A549 (cell line): ENCODE measurements around the gene KLKB1. TPM values are rescaled to one million over a fixed set of nuclear protein-coding genes. Genes with fewer than 3 reads are reported as not detected.

Experiments used
- ATAC-seq, 2 experiments: fragments of 200-7000 bp in 1 of 2; fragments of >200 bp in 1 of 2; cut with Nextera tagmentation in 1 of 2; cut with Tn5 transposase in 1 of 2; 3 replicates each; pipeline versions ENCODE4 v1.8.0 to v1.9.1; 2018 to 2020; ENCODE audit warnings: mild to moderate bottlenecking in 1 of 2, moderate library complexity in 1 of 2
- CTCF ChIA-PET: fragments of 300-600 bp; sonication (Branson Sonifier 250); formaldehyde crosslinking; extraction: SDS; loops from one replicate; lab custom pipeline; 2021; ENCODE audit warnings: antibody characterized with exemption, inconsistent platforms; lab: Yijun Ruan, JAX
- POLR2A ChIA-PET: fragments of 350-600 bp; formaldehyde crosslinking; extraction: SDS; loops from one replicate; lab custom pipeline; 2021; ENCODE audit warnings: antibody characterized with exemption, inconsistent platforms; lab: Yijun Ruan, JAX
- DNase-seq, 2 experiments: peaks; one replicate each; pipeline versions ENCODE4 v3.0.0 to v3.0.0-alpha.2; 2011 to 2016; ENCODE audit warnings: low read depth in 1 of 2, low spot score in 1 of 2
- FAIRE-seq: peaks from 2 replicates; lab custom pipeline; 2011; peaks lifted over from hg19 to GRCh38; lab: Jason Lieb, UNC
- H3K27ac ChIP-seq, 2 experiments: fragments of >200 bp; sonication (Bioruptor Twin); formaldehyde crosslinking; 3 replicates each; pipeline ENCODE4 v1.5.1; 2016 to 2017
- H3K4me1 ChIP-seq: fragments of >200 bp; sonication (Bioruptor Twin); formaldehyde crosslinking; 3 replicates; pipeline ENCODE4 v1.6.1; 2016
- H3K4me2 ChIP-seq: fragments of >200 bp; sonication (Bioruptor Twin); formaldehyde crosslinking; 3 replicates; pipeline ENCODE4 v1.6.1; 2016
- H3K4me3 ChIP-seq: fragments of >200 bp; sonication (Bioruptor Twin); formaldehyde crosslinking; 3 replicates; pipeline ENCODE4 v1.5.1; 2016
- H3K9me3 ChIP-seq: fragments of >200 bp; sonication (Bioruptor Twin); formaldehyde crosslinking; 3 replicates; pipeline ENCODE4 v1.6.1; 2016
- CBX2 ChIP-seq: fragments of 200-600 bp; sonication (generic); IDR thresholded peaks from 2 replicates; pipeline ENCODE4 v1.6.1; 2016; ENCODE audit warnings: low read depth, mild to moderate bottlenecking, borderline replicate concordance
- EHF ChIP-seq: fragments of 250-450 bp; sonication (Bioruptor Pico); IDR thresholded peaks from 2 replicates; pipeline ENCODE4 v1.5.0; 2020; ENCODE audit warnings: mild to moderate bottlenecking
- FOSB ChIP-seq: fragments of 250-450 bp; sonication (Bioruptor Pico); IDR thresholded peaks from 2 replicates; pipeline ENCODE4 v1.5.0; 2020; ENCODE audit warnings: mild to moderate bottlenecking, moderate library complexity
- FOXS1 ChIP-seq: fragments of 250-450 bp; sonication (Bioruptor Pico); IDR thresholded peaks from 2 replicates; pipeline ENCODE4 v1.5.0; 2020; ENCODE audit warnings: mild to moderate bottlenecking, moderate library complexity
- HDAC2 ChIP-seq: fragments of 200-600 bp; sonication (generic); IDR thresholded peaks from 2 replicates; pipeline ENCODE4 v1.6.1; 2016
- HOXA7 ChIP-seq: fragments of 250-450 bp; sonication (Bioruptor Pico); IDR thresholded peaks from 2 replicates; pipeline ENCODE4 v1.5.0; 2020; ENCODE audit warnings: mild to moderate bottlenecking, moderate library complexity
- HOXB13 ChIP-seq: fragments of 250-450 bp; sonication (Bioruptor Pico); IDR thresholded peaks from 2 replicates; pipeline ENCODE4 v1.5.0; 2020; ENCODE audit warnings: low read depth, mild to moderate bottlenecking, moderate library complexity
- KDM1A ChIP-seq: fragments of 200-600 bp; sonication (generic); IDR thresholded peaks from 2 replicates; pipeline ENCODE4 v1.6.1; 2016; ENCODE audit warnings: low read depth, mild to moderate bottlenecking
- MAZ ChIP-seq: fragments of 150-350 bp; IDR thresholded peaks from 2 replicates; pipeline ENCODE4 v1.6.1; 2014; ENCODE audit warnings: antibody characterized with exemption, low read depth, low read length, borderline replicate concordance
- NFE2L2 ChIP-seq: fragments of 150-350 bp; conservative IDR thresholded peaks from 2 replicates; pipeline ENCODE4 v1.6.1; 2014; ENCODE audit warnings: low read length
- NPAS2 ChIP-seq: fragments of 250-450 bp; sonication (Bioruptor Pico); IDR thresholded peaks from 2 replicates; pipeline ENCODE4 v1.8.0; 2022; ENCODE audit warnings: mild to moderate bottlenecking, moderate library complexity, borderline replicate concordance
- PHF8 ChIP-seq: fragments of 200-600 bp; sonication (generic); IDR thresholded peaks from 2 replicates; pipeline ENCODE4 v1.6.1; 2016; ENCODE audit warnings: low read depth, mild to moderate bottlenecking, antibody characterized with exemption, moderate library complexity, borderline replicate concordance
- SMC3 ChIP-seq: fragments of >200 bp; sonication (Bioruptor Twin); formaldehyde crosslinking; IDR thresholded peaks from 3 replicates; pipeline ENCODE4 v1.6.1; 2018; ENCODE audit warnings: inconsistent platforms
- TP53 ChIP-seq: fragments of 250-450 bp; sonication (Bioruptor Pico); IDR thresholded peaks from 2 replicates; pipeline ENCODE4 v1.5.0; 2021; ENCODE audit warnings: mild to moderate bottlenecking, moderate library complexity
- ZC3H11A ChIP-seq: fragments of 450-650 bp; IDR thresholded peaks from 2 replicates; pipeline ENCODE4 v1.6.1; 2014; ENCODE audit warnings: antibody characterized with exemption, mild to moderate bottlenecking
- ZFP36 ChIP-seq: fragments of 450-650 bp; IDR thresholded peaks from 2 replicates; pipeline ENCODE4 v1.6.1; 2014; ENCODE audit warnings: borderline replicate concordance; ENCODE audit not compliant: partially characterized antibody
- ZSCAN20 ChIP-seq: fragments of 250-450 bp; sonication (Bioruptor Pico); IDR thresholded peaks from 2 replicates; pipeline ENCODE4 v1.8.0; 2022; ENCODE audit warnings: mild to moderate bottlenecking, moderate library complexity
- WGBS: methylation state at CpG from one replicate; pipeline ENCODE4 v1.1.6; 2017; ENCODE audit errors: missing lambda C conversion rate; 5-methylcytosine and 5-hydroxymethylcytosine counted together
- polyA plus RNA-seq, 4 experiments: library from polyadenylated mRNA; depleted of rRNA in 3 of 4; stranded (reverse); fragments of >200 nt; fragmentation: RNase III in 1 of 4; extraction: RNeasy Plus Mini Kit Qiagen cat#74134 plus additional on column Dnase treatment in 1 of 4; gene quantifications; 2 replicates in 3 of 4; 3 replicates in 1 of 4; pipeline ENCODE4 v1.2.3, GENCODE V29; 2011 to 2017
- TF ChIP-seq, protein P1 (sequence below): fragments of >200 bp; sonication (Bioruptor Twin); formaldehyde crosslinking; IDR thresholded peaks from 3 replicates; pipeline ENCODE4 v1.5.1; 2016
- TF ChIP-seq, protein P2 (sequence below): fragments of >200 bp; sonication (Bioruptor Twin); formaldehyde crosslinking; IDR thresholded peaks from 3 replicates; pipeline ENCODE4 v1.6.1; 2016
- TF ChIP-seq, protein P3 (sequence below): fragments of 250-450 bp; sonication (Bioruptor Pico); IDR thresholded peaks from 2 replicates; pipeline ENCODE4 v1.5.0; 2021; ENCODE audit warnings: mild to moderate bottlenecking, moderate library complexity, borderline replicate concordance
- TF ChIP-seq, protein P4 (sequence below): fragments of 150-350 bp; IDR thresholded peaks from 2 replicates; pipeline ENCODE4 v1.6.1; 2014; ENCODE audit warnings: low read depth, mild to moderate bottlenecking, low read length
- TF ChIP-seq, protein P5 (sequence below): IDR thresholded peaks from 2 replicates; pipeline ENCODE4 v1.6.1; 2012

Gene KLKB1
- polyA plus RNA-seq, 2 of the 4 experiments (the other 2 are of a cell fraction), result 0.08 TPM; not detected in 1

DNA sequence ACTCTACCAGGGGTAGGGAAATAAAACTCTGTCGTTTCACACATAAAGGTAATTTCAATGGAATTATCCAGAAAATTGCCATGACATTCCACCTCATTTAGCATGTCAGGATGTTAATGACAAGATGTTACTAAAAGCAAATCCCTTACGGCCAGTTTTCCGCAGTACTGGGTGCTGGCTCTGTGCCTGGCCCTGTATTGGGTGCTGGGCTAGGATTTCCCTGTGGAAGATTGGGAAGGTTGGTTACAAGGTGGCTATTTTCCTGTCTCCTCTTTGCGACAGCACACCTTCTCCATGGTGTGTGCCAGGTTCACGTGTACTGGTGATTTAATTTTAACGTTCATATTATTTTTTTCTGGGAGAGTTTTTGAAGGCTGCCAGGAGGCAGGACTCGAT, 13.1 kb downstream of the KLKB1 start (continued):
- TF ChIP-seq, protein P1, sequence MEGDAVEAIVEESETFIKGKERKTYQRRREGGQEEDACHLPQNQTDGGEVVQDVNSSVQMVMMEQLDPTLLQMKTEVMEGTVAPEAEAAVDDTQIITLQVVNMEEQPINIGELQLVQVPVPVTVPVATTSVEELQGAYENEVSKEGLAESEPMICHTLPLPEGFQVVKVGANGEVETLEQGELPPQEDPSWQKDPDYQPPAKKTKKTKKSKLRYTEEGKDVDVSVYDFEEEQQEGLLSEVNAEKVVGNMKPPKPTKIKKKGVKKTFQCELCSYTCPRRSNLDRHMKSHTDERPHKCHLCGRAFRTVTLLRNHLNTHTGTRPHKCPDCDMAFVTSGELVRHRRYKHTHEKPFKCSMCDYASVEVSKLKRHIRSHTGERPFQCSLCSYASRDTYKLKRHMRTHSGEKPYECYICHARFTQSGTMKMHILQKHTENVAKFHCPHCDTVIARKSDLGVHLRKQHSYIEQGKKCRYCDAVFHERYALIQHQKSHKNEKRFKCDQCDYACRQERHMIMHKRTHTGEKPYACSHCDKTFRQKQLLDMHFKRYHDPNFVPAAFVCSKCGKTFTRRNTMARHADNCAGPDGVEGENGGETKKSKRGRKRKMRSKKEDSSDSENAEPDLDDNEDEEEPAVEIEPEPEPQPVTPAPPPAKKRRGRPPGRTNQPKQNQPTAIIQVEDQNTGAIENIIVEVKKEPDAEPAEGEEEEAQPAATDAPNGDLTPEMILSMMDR, result no peak
- TF ChIP-seq HDAC2 (no peak), FOXS1 (CRISPR knock-in tag) (no peak), ZSCAN20 (CRISPR knock-in tag) (no peak), NFE2L2 (no peak), ZC3H11A (no peak)
- TF ChIP-seq, protein P2, sequence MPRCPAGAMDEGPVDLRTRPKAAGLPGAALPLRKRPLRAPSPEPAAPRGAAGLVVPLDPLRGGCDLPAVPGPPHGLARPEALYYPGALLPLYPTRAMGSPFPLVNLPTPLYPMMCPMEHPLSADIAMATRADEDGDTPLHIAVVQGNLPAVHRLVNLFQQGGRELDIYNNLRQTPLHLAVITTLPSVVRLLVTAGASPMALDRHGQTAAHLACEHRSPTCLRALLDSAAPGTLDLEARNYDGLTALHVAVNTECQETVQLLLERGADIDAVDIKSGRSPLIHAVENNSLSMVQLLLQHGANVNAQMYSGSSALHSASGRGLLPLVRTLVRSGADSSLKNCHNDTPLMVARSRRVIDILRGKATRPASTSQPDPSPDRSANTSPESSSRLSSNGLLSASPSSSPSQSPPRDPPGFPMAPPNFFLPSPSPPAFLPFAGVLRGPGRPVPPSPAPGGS, result no peak

DNA sequence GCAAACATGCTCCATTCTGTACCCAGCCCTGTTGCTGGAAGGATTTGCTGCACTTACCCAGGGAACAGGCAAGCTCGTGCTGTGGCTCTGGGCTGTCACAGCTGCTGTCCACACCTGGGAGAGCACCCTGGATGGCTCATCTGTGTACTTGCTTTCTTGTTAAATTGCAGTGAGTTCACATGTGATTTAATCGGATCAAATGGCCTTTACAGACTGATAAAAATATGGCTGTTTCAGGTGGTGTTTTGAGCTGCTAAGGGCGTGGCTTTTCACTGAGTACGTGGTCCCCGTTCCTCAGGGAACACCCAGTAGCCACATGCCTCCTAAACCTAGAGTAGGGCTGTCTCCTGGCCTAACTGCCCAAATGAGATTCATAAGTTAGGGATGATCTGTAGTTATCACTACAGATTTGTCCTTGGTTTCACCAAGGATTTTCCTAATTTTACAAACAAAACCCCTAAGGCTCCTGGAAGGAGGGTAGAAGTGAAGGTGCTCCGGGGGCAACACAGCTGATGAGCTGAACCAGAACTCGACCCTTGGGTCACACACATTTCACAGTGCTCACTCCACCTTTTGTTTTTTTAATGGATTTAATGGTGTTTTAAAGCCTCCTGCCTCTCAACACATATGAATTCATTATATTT, 13.7 kb downstream of the KLKB1 start:
- DNase-seq (no peak), ATAC-seq (no peak), FAIRE-seq (no peak)
- CTCF ChIA-PET, result interaction anchor here (1.1 kb wide), 1 partner anchor 40 kb away, joined by 6 read pairs; no protein-coding TSS in a partner anchor
- Histone ChIP-seq H3K27ac (no peak overlapping the region), H3K4me3 (no peak overlapping the region), H3K4me1 (no peaks in the 10 kb centered on the region), H3K9me3 (no peaks in the 10 kb centered on the region), H3K4me2 (no peak overlapping the region)
- 46% methylated on average over 7 of the region's 7 CpGs for WGBS
- POLR2A ChIA-PET, result no interaction called here
- no peak for TF ChIP-seq HOXB13 (CRISPR knock-in tag)
- TF ChIP-seq, protein P3, sequence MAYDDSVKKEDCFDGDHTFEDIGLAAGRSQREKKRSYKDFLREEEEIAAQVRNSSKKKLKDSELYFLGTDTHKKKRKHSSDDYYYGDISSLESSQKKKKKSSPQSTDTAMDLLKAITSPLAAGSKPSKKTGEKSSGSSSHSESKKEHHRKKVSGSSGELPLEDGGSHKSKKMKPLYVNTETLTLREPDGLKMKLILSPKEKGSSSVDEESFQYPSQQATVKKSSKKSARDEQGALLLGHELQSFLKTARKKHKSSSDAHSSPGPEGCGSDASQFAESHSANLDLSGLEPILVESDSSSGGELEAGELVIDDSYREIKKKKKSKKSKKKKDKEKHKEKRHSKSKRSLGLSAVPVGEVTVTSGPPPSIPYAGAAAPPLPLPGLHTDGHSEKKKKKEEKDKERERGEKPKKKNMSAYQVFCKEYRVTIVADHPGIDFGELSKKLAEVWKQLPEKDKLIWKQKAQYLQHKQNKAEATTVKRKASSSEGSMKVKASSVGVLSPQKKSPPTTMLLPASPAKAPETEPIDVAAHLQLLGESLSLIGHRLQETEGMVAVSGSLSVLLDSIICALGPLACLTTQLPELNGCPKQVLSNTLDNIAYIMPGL, result no peak
- no peak for TF ChIP-seq ZFP36
- TF ChIP-seq SMC3, result no peak
- TF ChIP-seq, protein P4, sequence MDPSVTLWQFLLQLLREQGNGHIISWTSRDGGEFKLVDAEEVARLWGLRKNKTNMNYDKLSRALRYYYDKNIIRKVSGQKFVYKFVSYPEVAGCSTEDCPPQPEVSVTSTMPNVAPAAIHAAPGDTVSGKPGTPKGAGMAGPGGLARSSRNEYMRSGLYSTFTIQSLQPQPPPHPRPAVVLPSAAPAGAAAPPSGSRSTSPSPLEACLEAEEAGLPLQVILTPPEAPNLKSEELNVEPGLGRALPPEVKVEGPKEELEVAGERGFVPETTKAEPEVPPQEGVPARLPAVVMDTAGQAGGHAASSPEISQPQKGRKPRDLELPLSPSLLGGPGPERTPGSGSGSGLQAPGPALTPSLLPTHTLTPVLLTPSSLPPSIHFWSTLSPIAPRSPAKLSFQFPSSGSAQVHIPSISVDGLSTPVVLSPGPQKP, result no peak
- TF ChIP-seq TP53 (CRISPR knock-in tag), result no peak
- TF ChIP-seq, protein P5, sequence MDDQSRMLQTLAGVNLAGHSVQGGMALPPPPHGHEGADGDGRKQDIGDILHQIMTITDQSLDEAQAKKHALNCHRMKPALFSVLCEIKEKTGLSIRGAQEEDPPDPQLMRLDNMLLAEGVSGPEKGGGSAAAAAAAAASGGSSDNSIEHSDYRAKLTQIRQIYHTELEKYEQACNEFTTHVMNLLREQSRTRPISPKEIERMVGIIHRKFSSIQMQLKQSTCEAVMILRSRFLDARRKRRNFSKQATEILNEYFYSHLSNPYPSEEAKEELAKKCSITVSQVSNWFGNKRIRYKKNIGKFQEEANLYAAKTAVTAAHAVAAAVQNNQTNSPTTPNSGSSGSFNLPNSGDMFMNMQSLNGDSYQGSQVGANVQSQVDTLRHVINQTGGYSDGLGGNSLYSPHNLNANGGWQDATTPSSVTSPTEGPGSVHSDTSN, result no peak
- no peak for TF ChIP-seq MAZ
- no peak for TF ChIP-seq NFE2L2
- no peak for TF ChIP-seq CBX2
- TF ChIP-seq PHF8, result no peak
- no peak for TF ChIP-seq FOSB
- TF ChIP-seq EHF (CRISPR knock-in tag), result no peak
- TF ChIP-seq NPAS2 (CRISPR knock-in tag), result no peak
- TF ChIP-seq ZC3H11A, result no peak
- no peak for TF ChIP-seq KDM1A
- TF ChIP-seq, protein P1, result no peak
- TF ChIP-seq ZSCAN20 (CRISPR knock-in tag), result no peak
- TF ChIP-seq, protein P2, result no peak
- no peak for TF ChIP-seq HOXA7 (CRISPR knock-in tag)
